Stimulated activated CD4-positive, alpha-beta T cell treated with anti-CD3 and anti-CD28 coated beads, Interleukin-4, amount 100 ng/mL, for 48 hours (primary cell): ENCODE results near the gene TEX11.
"Not testable (repeated sequence)": the region's sequence is repeated elsewhere in the genome, so short reads cannot be mapped to it uniquely, and the experiment has no call there.

Experiments used
- DNase-seq, 2 donors: peaks; one replicate each; pipeline ENCODE4 v3.0.0-alpha.2; 2020; ENCODE audit warnings: low read depth in 2 of 2

The TEX11 gene

DNA sequence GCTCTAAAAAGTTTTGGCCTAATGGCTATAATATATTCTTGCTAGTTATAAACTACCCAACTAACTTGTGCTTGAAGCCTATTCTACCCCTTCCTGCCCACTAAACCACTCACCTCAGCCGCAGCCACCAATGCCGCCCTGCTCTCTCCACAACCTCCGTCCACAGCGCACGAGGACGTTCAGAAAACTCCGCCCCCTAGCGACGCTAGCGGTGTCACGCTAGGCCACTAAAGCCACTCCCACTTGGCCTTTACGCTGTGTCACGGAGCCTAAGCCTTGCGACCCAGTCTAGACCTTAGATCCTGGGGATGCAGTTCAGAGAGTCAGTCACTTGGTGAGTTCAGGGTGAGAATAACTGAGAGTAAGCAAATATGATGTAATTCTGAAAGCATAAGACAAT, at the start of gene TEX11:
TEX11 (minus strand) TSS at position 171 of the 400 bp plus-strand sequence. CDS start 922 bp downstream, outside the sequence.
- no peak for DNase-seq

DNA sequence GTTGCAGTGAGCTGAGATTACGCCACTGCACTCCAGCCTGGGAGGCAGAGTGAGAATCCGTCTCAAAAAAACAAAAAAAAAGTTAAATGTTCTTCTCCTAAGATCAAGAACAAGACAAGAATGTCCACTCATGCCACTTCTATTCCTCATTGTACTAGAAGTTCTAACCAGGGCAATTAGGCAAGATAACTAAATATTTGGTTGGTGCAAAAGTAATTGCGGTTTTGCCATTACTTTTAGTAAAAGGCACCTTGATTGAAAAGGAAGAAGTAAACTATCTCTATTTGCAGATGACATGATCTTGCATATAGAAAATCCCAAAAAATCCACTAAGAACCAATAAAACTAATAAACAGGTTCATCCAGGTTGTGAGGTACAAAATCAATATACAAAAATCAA, 46.4 kb upstream of the TEX11 start:
- DNase-seq: no peak

DNA sequence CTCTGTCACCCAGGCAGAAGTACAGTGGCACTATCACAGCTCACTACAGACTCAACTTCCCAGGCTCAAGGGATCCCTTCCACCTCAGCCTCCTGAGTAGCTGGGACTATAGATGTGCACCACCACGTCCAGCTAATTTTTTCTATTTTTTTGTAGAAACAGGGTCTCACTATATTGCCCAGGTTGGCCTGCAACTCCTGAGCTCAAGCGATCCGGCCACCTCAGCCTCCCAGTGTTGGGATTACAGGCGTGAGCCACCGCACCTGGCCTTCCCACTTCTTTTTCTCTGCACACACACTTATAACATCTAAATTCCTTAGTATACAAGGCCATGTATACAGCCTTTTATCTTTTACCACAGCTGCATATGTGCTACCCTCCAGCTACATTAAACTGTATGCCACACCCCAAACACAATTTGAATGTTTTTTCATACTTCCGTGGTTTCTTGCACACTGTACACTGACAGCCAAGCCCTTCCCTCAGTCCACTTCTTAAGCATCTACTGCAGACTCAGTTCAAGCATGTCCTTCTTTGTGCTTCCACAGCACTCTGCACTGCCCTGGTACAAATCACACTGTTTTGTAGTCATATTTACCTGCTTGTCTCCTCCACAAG, 15.9 kb upstream of the TEX11 start:
- no peak for DNase-seq

DNA sequence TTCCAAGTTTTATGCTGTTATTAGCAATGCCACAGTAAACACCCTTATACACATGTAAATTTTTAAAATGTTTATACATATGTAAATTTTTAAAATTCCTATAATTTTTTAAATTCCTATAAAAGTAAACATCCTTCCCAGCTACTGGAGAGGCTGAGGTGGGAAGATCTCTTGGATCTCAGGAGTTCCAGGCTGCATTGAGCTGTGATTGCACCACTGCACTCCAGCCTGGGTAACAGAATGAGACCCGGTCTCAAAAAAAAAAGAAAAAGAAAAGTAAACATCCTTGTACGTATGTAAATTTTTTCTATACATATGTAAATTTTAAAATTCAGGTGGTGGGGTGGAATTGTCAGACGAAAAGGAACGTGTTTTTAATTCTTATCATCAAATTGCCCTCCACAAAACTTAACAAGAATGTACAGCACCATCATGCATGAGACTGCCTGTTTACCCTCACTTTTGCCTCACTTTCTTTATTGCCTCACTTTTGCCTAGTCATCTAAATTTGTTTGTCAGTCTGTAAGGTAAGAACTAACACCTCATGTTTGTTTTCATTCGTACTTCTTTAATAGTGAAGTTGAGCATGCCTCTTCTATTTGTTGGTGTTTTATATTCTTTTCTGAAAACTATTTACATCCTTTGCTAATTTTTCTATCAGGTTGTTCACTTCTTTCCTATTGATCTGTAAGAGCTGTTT, 14.4 kb upstream of the TEX11 start:
- no peak for DNase-seq

DNA sequence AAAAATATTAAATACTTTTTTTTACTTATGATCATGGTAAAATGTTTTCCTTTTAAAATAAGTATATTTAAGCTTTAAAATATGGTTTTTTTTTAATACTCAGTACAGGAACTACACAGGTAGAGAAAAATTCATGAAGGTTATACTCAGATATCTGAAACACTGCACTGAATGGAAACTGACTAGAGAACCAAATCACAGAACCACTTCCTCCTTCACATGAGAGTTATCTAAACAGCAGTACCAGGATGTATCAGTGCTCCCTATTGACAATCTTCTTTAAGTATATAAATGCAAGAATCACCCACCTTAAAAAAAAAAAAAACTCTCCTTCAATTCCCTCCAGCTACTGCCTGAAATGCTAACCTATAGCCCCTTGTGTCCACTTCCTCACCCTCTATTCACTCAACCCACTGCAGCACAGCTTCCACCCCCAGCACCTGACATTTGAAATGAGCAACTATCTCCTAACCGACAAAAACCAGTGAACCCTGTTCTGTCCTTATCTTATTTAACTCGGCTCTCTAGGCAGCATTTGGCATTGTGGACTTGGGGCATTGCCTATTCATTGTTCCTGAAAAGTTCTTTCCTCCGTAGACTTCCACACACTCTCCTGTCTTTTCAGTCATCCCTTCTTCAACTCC, 13.3 kb upstream of the TEX11 start:
- DNase-seq: no peak

DNA sequence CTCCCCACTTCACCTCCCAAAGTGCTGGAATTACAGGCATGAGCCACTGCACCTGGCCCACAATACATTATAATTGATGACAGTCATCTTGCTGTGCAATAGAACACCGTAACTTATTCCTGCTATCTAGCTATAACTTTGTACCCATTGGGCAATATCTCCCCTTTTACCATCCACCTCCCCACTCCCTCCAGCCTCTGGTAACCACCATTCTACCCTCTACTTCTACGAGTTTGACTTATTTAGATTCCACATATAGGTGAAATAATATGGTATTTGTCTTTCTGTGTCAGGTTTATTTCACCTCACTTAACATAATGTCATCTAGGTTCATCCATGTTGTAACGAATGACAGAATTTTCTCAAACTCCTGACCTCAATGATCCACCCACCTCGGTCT, 8.2 kb upstream of the TEX11 start:
- no peak for DNase-seq

DNA sequence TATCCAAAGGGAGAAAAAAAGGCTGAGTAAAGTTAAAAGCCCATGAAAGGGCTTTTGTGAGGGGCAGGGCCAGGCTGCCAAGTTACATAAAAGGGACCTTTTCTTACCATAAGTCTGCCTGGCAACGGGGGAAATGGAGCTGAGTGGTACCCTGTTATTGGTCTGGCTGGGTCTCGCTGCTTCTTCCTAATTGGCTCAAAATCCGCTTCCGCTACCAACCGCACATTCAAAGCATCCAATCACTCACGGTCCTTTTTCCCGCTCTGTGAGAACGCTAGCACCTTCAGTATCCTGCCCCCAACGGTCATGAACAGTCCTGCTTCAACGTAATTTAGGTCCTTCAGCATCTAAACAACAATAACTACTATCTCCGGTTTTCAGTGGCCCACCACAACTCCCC, 611 bp downstream of the TEX11 start:
- no peak for DNase-seq

DNA sequence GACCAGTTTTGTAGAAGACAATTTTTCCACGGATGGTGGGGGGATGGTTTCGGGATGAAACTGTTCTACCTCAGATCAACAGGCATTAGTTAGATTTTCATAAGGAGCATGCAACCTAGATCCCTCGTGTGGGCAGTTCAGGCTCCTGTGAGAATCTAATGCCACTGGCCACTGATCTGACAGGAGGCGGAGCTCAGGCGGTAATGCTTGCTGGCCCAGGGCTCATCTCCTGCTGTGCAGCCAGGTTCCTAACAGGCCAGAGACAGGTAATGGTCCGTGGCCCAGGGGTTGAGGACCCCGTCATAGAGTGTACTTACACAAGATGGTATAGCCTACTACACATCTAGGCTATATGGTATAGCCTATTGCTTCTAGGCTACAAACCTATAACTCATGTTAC, 7.0 kb downstream of the TEX11 start:
- DNase-seq: no peak

DNA sequence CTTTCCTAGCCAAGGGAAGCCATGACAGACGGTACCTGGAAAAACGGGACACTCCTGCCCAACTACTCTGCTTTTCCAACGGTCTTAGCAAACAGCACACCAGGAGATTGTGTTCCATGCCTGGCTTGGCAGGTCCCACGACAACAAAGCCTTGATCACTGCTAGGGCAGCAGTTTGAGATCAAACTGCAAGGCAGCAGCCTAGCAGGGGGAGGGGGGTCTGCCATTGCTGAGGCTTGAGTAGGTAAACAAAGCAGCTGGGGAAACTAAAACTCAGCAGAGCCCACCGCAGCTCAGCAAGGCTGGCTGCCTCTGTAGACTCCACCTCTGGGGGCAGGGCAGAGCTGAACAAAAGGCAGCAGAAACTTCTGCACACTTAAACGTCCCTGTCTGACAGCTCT, 18.1 kb downstream of the TEX11 start:
- not testable (repeated sequence) for DNase-seq

DNA sequence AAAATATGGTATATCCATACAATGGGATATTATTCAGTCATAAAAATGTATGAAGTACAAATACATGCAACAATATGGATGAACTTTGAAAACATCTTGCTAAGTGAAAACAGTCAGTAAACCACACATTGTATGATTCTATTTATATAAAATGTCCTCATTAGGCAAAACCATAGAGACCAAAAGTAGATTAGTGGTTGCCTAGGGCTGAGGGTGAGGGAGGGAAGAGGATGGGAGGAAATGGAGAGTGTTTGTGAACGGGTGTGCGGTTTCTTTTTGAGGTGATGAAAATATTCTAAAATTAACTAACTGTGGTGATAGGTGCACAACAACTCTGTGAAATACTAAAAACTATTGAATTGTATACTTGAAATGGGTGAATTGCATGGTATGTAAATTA, 29.6 kb downstream of the TEX11 start:
- no peak for DNase-seq

DNA sequence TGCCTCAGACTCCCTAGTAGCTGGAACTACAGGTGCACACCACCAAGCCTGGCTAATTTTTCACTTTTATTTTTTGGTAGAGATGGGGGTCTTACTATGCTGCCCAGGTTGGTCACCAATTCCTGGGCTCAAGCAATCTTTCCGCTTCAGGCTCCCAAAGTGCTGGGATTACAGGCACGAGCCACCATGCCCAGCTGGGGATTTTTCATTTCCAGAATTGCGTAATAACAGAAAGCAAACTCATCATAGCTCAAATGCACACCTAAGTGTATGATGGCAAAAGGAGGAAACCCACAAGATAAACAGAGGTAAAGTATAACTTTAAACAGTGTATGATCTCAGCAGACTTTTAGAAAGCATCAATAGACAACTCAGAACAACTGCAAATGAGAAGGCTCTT, 56.2 kb downstream of the TEX11 start:
- no peak for DNase-seq

DNA sequence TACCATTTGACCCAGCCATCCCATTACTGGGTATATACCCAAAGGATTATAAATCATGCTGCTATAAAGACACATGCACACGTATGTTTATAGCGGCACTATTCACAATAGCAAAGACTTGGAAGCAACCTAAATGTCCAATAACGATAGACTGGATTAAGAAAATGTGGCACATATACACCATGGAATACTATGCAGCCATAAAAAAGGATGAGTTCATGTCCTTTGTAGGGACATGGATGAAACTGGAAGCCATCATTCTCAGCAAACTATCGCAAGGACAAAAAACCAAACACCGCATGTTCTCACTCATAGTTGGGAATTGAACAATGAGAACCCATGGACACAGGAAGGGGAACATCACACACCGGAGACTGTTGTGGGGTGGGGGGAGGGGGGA, 64.4 kb downstream of the TEX11 start:
- not testable (repeated sequence) for DNase-seq

DNA sequence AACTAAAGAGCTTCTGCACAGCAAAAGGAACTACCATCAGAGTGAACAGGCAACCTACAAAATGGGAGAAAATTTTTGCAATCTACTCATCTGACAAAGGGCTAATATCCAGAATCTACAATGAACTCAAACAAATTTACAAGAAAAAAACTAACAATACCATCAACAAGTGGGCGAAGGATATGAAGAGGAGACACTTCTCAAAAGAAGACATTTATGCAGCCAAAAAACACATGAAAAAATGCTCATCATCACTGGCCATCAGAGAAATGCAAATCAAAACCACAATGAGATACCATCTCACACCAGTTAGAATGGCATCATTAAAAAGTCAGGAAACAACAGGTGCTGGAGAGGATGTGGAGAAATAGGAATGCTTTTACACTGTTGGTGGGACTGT, 64.9 kb downstream of the TEX11 start:
- DNase-seq: not testable (repeated sequence)

DNA sequence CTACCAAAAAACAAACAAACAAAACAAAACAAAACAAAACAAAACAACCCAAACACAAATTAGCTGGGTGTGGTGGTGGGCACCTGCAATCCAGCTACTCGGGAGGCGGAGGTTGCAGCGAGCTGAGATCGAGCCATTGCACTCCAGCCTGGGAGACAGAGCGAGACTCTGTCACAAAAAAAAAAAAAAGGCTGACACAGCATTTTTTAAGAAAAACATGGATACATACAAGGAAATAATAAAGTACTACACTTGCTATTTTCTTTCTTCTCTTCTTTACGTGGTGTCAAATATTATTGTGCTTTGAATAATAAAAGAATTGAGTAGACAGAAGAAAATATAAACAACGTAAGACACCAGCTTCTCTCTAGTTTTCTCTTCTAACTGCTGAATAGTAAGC, 73.9 kb downstream of the TEX11 start:
- DNase-seq: no peak

DNA sequence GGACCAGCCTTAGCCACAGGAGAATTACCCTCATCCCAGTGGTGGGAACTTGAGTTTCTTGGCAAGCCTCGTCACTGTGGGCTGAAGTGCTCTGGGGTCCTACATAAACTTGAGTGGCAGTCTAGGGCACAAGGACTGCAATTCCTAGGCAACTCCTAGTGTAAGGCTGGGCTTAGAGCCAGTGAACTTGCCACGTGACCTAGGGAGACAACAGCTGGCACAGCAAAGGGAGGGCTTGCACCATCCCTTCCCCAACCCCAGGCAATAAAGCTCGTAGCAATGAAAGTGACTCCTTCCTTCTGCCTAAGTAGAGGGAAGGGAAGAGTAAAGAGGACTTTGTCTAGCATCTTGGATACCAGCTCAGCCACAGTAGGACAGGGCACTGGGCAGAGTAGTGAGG, 81.8 kb downstream of the TEX11 start:
- DNase-seq: no peak

DNA sequence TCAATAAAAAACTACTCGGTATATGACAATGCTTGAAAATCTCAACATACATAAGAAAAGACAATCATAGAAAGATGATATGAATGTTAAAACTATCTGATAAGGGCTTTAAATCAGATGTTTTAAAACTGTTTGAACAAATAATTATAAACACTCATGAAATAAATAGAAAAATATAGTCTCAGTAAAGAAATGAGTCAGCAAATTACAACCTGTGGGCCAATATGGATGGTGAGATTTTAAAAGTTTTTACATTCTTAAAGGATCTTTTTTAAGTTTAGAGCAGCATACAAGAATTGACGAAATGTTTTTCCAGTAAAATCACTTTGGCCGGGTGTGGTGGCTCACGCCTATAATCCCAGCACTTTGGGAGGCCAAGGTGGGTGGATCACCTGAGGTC, 83.1 kb downstream of the TEX11 start:
- DNase-seq: no peak

DNA sequence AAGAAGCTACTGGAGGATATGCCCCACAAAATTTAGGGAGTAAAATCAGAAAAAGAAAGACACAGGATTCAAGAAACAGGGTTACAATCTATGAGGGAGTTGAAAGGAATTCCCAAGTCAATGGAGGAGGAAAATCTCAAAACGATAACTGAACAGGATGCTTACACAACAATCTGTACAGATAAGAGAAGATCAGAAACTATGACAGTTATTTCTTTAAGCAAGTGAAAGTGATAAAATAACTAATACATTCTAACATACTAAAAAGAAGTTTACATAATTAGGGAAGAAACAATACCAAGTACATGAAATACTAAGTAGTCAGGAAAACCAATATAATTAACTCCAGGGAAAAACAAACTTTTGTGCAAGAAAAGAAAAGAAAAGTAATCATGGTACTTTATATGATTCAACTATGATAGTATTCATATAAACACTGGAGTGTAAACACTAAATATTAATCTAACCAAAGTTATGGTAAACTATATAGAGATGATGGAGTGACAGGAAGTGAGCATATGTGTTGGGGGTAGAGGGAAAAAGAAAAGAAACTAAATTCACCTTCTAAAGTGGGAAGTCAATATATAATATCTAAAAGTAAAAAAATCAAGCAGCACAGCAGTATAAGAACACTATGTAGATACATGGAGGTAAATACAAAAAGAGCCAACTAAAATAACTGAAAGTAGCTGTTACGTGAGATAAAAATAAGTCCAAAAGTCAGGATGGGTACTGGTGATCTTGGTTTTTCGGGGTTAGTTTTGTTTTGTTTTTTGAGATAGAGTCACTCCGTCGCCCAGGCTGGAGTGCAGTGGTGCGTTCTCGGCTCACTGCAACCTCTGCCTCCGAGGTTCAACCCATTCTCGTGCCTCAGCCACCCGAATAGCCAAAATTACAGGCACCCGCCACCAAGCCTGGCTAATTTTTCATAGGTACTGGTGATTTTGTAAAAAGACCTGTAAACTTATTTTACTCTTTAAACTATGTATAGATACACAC, 99.3 kb downstream of the TEX11 start:
- no peak for DNase-seq

DNA sequence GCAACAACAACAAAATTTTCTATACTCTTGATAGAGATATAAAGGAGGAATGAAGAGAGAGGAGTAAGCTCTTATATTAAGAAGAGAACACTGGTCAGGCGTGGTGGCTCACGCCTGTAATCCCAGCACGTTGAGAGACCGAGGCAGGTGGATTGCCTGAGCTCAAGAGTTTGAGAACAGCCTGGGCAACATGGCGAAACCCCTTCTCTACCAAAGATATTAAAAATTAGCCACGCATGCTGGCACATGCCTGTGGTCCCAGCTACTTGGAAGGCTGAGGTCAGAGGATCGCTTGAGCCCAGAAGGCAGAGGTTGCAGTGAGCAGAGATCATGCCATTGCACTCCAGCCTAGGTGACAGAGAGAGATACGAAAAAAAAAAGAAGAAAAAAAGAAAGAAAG, 102.4 kb downstream of the TEX11 start:
- no peak for DNase-seq

DNA sequence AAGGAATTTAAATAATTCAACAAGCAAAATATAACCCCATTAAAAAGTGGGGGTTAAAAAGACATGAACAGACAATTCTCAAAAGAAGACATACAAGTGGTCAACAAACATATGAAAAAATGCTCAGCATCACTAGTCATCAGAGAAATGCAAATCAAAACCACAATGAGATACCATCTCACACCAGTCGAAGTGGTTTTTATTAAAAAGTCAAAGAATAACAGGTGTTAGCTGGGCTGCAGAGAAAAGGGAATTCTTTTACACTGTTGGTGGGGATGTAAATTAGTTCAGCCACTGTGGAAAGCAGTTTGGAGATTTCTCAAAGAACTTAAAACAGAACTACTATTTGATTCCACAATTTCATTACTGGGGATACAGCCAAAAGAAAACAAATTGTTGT, 111.8 kb downstream of the TEX11 start:
- DNase-seq: not testable (repeated sequence)

DNA sequence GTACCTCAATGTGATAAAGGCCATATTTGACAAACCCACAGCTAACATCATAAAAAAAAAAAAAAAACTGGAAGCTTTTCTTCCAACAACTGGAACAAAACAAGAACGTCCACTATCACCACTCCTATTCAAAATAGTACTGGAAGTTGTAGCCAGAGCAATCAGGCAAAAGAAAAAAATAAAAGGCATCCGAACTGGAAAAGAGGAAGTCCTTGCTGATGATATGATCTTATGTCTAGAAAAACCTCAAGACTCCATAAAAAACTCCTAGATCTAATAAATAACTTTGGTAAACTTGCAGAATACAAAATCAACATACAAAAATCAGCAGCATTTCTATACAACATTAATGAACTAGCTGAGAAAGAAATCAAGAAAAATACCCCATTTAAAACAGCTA, 134.3 kb downstream of the TEX11 start:
- no peak for DNase-seq

DNA sequence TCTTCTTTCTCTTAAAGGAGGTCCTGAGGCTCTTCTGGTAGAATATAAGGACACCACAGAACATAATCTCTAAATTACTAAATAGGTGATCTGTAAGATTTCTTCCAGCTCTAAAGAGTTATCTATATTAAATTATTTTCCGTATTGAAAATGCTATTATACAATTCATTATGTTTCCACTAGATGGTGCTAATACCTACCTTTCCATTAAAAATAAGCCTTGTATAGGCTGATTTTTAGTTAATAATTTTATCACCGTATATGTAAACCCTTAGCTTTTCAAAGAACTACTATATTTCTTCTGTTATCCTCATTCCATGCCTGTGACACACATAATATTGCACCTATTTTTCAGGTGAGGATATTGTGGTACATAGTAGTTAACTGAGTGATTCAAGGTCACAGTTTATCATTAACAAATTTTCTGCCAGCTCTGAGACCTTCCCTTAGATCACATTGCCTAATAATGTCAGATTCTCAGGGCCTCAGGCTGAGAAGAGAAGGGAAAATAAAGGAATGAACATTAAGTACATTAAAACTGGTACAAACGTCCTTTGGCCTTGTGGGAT, 138.8 kb downstream of the TEX11 start:
- DNase-seq: no peak

DNA sequence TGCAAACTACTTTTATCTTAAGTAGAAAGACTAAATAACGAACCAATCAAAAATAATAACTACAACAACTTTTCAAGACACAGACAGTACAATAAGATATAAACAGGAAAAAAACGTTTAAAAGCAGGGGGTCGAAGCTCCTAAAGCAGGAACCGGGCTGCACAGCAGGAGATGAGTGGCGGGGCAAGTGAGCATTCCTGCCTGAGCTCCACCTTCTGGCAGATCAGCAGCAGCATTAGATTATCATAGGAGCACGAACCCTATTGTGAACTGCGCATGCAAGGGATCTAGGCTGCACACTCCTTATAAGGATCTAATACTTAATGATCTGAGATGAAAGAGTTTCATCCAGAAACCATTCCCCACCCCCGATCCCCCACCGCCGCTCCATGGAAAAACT, 146.2 kb downstream of the TEX11 start:
- no peak for DNase-seq
